Activated CD8-positive, alpha-beta T cell treated with anti-CD3 and anti-CD28 coated beads, Interleukin-2, amount 10 ng/mL, durations not matched to agents 7 days and 5 days (primary cell): Measurements from ENCODE around the gene SLFN14. TPM values are rescaled to one million over a fixed set of nuclear protein-coding genes. Genes with fewer than 3 reads are reported as not detected.

ENCODE experiments used
- ATAC-seq: fragments of 150-1000 bp; cut with Tn5 transposase; one replicate; pipeline ENCODE4 v1.10.0; 2021; ENCODE audit warnings: moderate library complexity
- CTCF ChIA-PET: fragments of 350-600 bp; sonication (Branson Sonifier 250); formaldehyde crosslinking; loops from one replicate; lab custom pipeline; 2021; ENCODE audit warnings: antibody characterized with exemption; lab: Charles Lee
- POLR2A ChIA-PET: fragments of 350-600 bp; sonication (Branson Sonifier 250); formaldehyde crosslinking; loops from one replicate; lab custom pipeline; 2021; ENCODE audit warnings: antibody characterized with exemption; lab: Charles Lee
- DNase-seq: peaks from one replicate; pipeline ENCODE4 v3.0.0-alpha.2; 2020
- H3K27ac Mint-ChIP-seq: one replicate; pipeline ENCODE4 v1.8.0; 2021; ENCODE audit warnings: mild to moderate bottlenecking, mixed read lengths
- H3K27me3 Mint-ChIP-seq: one replicate; pipeline ENCODE4 v1.8.0; 2021; ENCODE audit warnings: low read depth, mixed read lengths
- H3K36me3 Mint-ChIP-seq: one replicate; pipeline ENCODE4 v1.8.0; 2021; ENCODE audit warnings: low read depth, mixed read lengths
- H3K4me1 Mint-ChIP-seq: one replicate; pipeline ENCODE4 v1.8.0; 2021; ENCODE audit warnings: low read depth, mixed read lengths
- H3K4me3 Mint-ChIP-seq: one replicate; pipeline ENCODE4 v1.8.0; 2021; ENCODE audit warnings: mild to moderate bottlenecking, mixed read lengths
- H3K9me3 Mint-ChIP-seq: one replicate; pipeline ENCODE4 v1.8.0; 2022; ENCODE audit warnings: mixed read lengths; ENCODE audit not compliant: insufficient read depth
- total RNA-seq, 2 experiments: library from RNA; stranded (reverse); gene quantifications; one replicate each; pipeline ENCODE4 v1.2.3, GENCODE V29; 2021

SLFN14 gene
- total RNA-seq, result not detected

DNA sequence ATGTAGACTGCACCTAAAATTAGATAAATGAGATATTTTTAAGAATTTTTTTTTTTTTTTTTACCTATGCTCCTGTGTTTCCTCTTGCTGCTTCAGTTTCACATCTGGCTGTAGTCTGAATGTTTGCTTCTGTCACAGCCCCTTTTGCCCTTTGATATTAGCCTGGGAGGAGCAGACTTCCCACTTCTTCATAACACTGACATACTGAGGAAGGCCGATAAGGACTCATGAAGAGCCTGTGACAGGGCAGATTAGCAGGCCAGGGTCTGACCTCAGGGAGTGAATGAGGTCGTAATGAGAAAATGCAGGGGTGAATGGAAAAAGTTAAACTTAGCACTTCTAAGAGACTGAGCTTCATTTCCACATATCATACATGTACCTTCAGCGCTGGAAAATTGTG, at the start of gene SLFN14:
SLFN14 (minus strand) TSS at position 117 of the 400 bp plus-strand sequence. CDS start 2,757 bp downstream, outside the sequence.
- H3K36me3 Mint-ChIP-seq, result no peaks in the 10 kb centered on the region
- no peak within 1 kb of the TSS for H3K27ac Mint-ChIP-seq
- peaks cover 43% of the 10 kb centered on the region for H3K27me3 Mint-ChIP-seq
- H3K4me3 Mint-ChIP-seq, result no peak within 1 kb of the TSS
- ChIA-PET POLR2A (interaction anchor here (1.5 kb wide), 1 partner anchor 18 kb away, joined by 4 read pairs; the partner anchor contains the start of gene PEX12), CTCF (no interaction called here)
- no peaks in the 10 kb centered on the region for H3K9me3 Mint-ChIP-seq
- ATAC-seq (no peak), DNase-seq (no peak)
- H3K4me1 Mint-ChIP-seq, result no peaks in the 10 kb centered on the region

DNA sequence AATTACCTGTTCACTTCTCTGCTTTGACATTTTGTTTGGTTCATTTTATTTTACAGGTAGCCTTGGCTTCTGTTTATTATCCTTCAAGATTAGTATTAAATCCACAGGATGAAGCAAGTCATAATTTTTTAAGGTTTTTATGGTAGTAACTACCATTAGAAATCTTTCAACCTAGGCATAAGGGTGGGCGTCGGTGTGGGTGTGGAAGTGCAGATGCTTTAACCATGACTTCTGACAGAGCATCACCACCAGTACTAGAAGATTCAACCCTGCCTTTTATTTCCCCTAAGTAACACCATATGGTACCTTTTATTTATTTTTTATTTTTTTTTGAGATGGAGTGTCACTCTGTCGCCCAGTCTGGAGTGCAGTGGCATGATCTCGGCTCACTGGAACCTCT, 49.2 kb upstream of the SLFN14 start:
- ATAC-seq (no peak), DNase-seq (no peak)
- Mint-ChIP-seq H3K27ac (no peak overlapping the region), H3K36me3 (peaks cover 45% of the 10 kb centered on the region), H3K9me3 (no peaks in the 10 kb centered on the region), H3K27me3 (no peaks in the 10 kb centered on the region), H3K4me1 (peaks cover 1% of the 10 kb centered on the region), H3K4me3 (no peak overlapping the region)
- ChIA-PET CTCF (no interaction called here), POLR2A (no interaction called here)

DNA sequence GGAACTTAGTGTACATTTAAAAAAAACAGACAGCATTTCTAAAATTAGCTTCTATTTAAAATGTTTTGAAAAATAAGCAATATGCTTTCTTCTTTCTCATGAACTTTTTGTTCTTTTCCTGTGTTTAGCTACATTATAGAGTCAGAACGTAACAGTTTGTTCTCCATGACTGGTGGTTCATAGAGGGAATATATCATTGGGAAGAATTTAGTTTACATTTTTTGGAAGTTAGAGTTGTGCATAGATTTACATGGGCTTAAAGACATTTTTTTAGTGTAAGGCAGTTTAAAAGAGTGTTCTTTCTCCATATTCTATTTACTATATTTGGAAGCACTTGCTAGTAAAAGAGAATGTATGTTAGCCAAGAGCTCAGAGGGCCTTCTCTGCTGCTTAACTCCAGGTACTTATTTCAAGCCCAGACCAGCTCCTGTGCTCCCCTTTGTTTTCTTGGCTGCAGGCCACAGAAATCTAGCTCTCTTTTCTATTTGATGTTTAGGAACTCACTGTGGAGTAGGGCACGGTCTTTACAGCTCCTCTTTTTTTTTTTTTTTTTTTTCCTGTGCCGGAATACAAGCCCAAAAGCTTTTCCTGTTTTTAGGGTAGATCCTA, 46.7 kb upstream of the SLFN14 start:
- Mint-ChIP-seq H3K9me3 (no peaks in the 10 kb centered on the region), H3K4me3 (no peak overlapping the region), H3K4me1 (no peaks in the 10 kb centered on the region), H3K36me3 (peaks cover 51% of the 10 kb centered on the region), H3K27ac (no peak overlapping the region), H3K27me3 (no peaks in the 10 kb centered on the region)
- CTCF ChIA-PET, result interaction anchor here (0.5 to 1.8 kb wide), 8 partner anchors 16 to 295 kb away, joined by 3 to 9 read pairs (median 3); no protein-coding TSS in a partner anchor
- ATAC-seq (no peak), DNase-seq (no peak)
- POLR2A ChIA-PET, result interaction anchor here (0.6 kb wide), 1 partner anchor 82 kb away, joined by 3 read pairs; no protein-coding TSS in a partner anchor

DNA sequence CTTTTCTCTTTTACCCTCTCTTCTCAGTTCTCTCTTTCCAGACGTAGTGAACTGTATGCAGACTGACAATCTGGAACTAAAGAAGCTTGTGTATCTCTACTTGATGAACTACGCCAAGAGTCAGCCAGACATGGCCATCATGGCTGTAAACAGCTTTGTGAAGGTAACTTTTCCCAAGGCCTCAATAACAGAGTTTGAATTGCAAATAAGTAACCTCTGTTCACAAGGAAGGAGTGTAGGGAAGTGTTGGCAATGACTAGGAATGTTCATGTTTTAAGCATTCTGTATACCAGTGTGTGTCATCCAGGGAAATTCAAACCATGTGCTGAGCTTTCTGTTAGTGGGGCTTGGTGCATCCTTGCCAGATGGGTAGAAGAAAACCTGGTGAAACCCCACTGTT, 45.1 kb upstream of the SLFN14 start:
- H3K27ac Mint-ChIP-seq, result no peak overlapping the region
- H3K4me1 Mint-ChIP-seq, result no peaks in the 10 kb centered on the region
- H3K27me3 Mint-ChIP-seq, result no peaks in the 10 kb centered on the region
- ATAC-seq (no peak), DNase-seq (no peak)
- H3K36me3 Mint-ChIP-seq, result peaks cover 51% of the 10 kb centered on the region
- H3K9me3 Mint-ChIP-seq, result no peaks in the 10 kb centered on the region
- POLR2A ChIA-PET, result interaction anchor here (0.5 kb wide), 1 partner anchor 158 kb away, joined by 3 read pairs; no protein-coding TSS in a partner anchor
- no peak overlapping the region for H3K4me3 Mint-ChIP-seq
- CTCF ChIA-PET, result interaction anchor here (1.1 to 1.5 kb wide), 3 partner anchors 8 to 158 kb away, joined by 3 to 6 read pairs (median 3); no protein-coding TSS in a partner anchor

DNA sequence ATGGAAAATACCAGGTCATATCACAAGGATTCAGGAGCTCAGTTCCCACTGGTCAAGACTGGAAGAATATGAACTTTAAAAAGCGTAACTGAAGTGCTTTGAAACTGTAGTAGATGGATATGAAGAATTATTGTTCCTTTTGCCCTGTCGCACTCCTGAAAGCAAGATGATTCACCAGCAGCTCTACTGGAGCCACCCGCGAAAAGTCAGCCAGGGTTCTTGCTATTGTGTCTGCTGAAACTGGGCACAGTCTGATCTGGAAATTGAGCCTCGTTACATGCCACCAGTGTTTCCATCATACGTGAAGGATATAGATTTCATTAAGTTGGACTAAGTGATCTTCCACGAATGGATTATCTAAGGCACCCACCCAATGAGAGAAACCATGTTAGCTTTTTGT, 43.1 kb upstream of the SLFN14 start:
- ATAC-seq (no peak), DNase-seq (no peak)
- no peak overlapping the region for H3K4me3 Mint-ChIP-seq
- no peaks in the 10 kb centered on the region for H3K4me1 Mint-ChIP-seq
- H3K36me3 Mint-ChIP-seq, result peaks cover 54% of the 10 kb centered on the region
- ChIA-PET POLR2A (interaction anchor here (1.5 kb wide), 1 partner anchor 15 kb away, joined by 3 read pairs; no protein-coding TSS in a partner anchor), CTCF (interaction anchor here (3.2 kb wide), 1 partner anchor 10 kb away, joined by 25 read pairs; no protein-coding TSS in a partner anchor)
- no peak overlapping the region for H3K27ac Mint-ChIP-seq
- H3K9me3 Mint-ChIP-seq, result no peaks in the 10 kb centered on the region
- no peaks in the 10 kb centered on the region for H3K27me3 Mint-ChIP-seq

DNA sequence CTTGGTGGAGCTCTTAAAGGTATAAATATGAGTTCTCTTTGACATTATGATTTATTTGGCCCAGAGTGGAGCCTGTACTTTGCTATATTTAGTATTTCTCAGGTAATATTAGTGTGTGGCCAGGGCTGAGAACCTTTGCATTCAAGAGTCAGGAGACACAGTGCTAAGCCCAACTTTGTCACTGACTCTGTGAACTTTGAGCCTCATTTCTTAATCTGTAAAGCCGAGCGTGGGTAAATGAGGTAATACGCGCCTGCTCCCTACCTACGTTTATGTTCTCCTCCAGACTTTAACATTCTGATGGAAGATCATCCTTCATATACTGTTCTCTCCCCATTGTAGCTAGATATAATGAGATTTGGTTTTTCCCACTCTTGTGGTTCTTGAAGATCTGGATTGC, 37.0 kb upstream of the SLFN14 start:
- CTCF ChIA-PET, result interaction anchor here (1.5 kb wide), 1 partner anchor 167 kb away, joined by 4 read pairs; no protein-coding TSS in a partner anchor

DNA sequence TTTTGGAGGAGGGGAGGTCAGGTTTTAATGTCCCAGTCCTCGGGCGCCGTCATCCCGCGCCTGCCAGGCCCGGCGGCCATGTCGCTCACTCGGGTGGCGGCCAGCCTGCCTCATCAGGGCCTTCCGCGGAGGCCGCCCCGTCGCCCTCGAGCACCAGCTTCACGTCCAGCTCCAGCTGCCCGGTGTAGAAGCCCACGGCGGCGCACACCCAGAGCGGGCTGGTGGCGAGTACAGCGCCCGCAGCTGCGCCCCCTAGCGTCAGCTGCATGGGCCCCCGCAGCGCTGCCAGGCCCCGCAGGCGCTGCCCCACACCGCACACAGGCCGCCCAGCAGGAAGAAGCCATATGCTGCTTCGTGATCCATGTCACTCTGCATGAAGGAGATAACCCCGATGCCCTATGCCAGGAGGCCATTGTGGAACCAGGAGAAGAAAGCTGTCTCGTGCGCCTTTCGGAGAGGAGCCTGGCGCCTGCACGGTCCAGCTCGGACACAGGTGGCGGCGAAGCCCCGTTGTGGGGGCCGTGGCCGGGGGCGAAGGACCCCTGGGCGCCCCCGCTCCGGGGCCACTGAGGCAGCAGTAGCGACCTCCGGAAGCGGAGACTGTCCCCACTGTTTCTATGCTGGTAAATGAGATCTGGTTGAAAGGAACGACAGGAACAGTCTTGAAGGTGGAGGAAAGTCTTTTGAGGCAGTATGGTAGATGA, 36.1 kb upstream of the SLFN14 start:
- CTCF ChIA-PET, result interaction anchor here (1.1 to 1.5 kb wide), 3 partner anchors 10 to 167 kb away, joined by 3 to 4 read pairs (median 3); partner anchors contain the start of gene AP2B1
- Mint-ChIP-seq H3K4me3 (no peak overlapping the region), H3K4me1 (peaks cover 5% of the 10 kb centered on the region), H3K27me3 (no peaks in the 10 kb centered on the region), H3K27ac (no peak overlapping the region), H3K36me3 (peaks cover 55% of the 10 kb centered on the region), H3K9me3 (no peaks in the 10 kb centered on the region)
- ATAC-seq (no peak), DNase-seq (no peak)
- POLR2A ChIA-PET, result no interaction called here

More for the DNA sequence above, 37.0 kb upstream of the SLFN14 start:
- no peak overlapping the region for H3K27ac Mint-ChIP-seq
- POLR2A ChIA-PET, result no interaction called here
- ATAC-seq, result no peak
- H3K9me3 Mint-ChIP-seq, result no peaks in the 10 kb centered on the region
- H3K4me3 Mint-ChIP-seq, result no peak overlapping the region
- H3K27me3 Mint-ChIP-seq, result no peaks in the 10 kb centered on the region
- no peak for DNase-seq
- peaks cover 61% of the 10 kb centered on the region for H3K36me3 Mint-ChIP-seq
- H3K4me1 Mint-ChIP-seq, result peaks cover 5% of the 10 kb centered on the region

DNA sequence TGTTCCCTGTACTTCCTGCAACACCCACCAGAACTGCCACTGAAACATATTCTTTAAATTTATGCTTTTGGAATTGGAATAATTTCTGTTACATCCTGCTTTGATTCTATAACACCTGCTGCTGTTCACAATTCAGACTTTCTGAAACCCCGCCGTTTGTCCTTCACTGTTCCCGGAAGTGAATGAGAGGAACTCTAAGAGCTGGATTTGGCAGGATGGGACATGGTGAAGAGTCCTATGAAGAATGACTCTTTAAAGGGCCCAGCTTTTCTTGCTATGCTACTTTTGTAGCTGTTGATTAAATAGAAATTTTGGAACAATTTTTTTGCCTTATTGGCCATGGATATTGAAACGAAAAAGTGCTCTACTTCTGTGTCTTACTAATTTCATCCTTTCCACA, 35.5 kb upstream of the SLFN14 start:
- H3K36me3 Mint-ChIP-seq, result peaks cover 55% of the 10 kb centered on the region

DNA sequence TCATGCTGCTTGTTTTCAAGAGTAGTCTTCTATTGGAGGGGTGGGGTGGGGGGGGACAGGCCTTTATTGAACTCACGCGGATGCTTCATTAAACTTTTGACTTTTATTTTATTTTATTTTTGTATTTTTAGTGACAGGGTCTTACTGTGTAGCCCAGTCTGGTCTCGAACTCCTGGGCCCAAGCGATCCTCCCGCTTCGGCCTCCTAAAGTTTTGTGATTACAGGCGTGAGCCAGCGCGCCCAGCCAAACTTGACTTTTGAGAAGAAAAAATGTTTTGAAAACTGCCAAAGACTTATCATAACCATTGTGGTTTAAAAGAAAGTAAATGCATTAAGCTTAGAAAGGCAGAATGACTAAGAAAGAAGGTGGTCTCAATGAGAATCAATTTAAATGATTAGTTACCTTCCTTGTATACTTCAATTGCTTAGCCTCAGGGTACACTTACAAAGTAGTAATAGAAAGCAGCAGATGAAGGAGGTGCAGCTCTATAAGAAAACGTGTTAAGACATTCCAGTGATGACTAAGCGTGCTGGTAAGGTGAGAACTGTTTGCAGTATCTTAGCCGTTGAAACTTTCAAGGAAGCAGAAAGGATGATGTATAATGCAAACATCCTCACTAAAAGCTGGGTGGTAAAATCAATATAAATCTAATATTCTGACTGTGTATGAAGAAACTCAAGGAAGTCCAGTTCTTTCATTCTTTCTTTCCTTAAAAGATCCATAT, 27.7 kb upstream of the SLFN14 start:
- ATAC-seq, result no peak

More for the DNA sequence above, 35.5 kb upstream of the SLFN14 start:
- Mint-ChIP-seq H3K4me3 (no peak overlapping the region), H3K4me1 (peaks cover 6% of the 10 kb centered on the region), H3K27me3 (no peaks in the 10 kb centered on the region), H3K9me3 (no peaks in the 10 kb centered on the region), H3K27ac (no peak overlapping the region)
- no peak for DNase-seq
- ATAC-seq, result no peak
- ChIA-PET POLR2A (interaction anchor here (1.0 kb wide), 1 partner anchor 223 kb away, joined by 3 read pairs; the partner anchor contains the start of gene SLFN11), CTCF (interaction anchor here (1.0 to 1.2 kb wide), 3 partner anchors 9 to 151 kb away, joined by 3 read pairs; partner anchors contain the start of gene AP2B1)

DNA sequence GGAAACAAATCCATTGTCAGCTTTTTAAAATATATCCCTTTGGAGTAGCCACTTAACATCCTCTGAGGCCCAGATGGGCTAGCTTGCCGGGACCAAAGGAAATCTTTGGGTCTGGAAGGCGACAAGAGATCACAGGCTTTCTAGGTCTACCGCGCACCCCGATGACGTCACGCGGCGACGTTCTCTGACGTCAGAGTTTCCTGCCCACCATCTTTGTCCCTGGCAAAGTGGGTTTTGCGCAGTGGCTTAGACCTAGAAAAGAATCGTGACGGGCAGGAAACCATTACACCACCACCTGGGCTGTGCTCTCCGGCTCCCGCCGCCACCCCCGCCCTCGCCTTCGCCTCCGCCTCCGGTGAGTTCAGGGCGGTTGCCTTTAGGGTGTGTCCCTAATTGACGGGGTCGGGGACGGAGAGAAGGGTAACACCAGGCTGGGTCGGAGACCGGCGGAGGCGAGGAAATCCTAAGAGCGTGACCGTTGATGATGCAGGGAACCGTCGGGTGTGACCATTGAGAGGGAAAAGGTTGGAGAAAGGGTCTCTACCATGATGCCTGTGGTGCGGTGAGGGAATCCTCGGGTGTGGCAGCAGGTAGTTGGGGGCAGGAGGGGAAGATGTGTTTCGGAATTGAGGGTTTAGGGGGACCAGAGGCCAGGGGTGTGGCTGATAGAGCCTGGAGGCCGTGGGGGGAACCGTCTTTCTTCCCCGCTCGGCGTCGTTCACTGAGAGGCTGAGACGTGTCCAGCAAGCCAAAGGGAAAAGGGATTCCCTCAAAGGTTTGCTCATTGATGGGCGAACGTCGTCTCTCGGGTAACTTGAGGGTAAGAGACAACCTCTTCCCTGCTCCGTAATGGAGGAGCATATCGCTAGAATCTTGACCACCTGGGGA, 26.7 kb upstream of the SLFN14 start, which contains the start of gene AP2B1:
AP2B1 (plus strand) TSS at position 249 of the 888 bp plus-strand sequence. CDS start 6,709 bp downstream, outside the sequence.
- H3K4me3 Mint-ChIP-seq, result peak within 1 kb of the TSS; percentile 89
- DNase-seq, result peak; percentile 97
- no peaks in the 10 kb centered on the region for H3K9me3 Mint-ChIP-seq
- POLR2A ChIA-PET, result interaction anchor here (0.6 to 4.2 kb wide), 10 partner anchors 10 to 507 kb away, joined by 3 to 106 read pairs (median 4); partner anchors contain the start of genes PEX12, SLFN12L and TAF15
- H3K4me1 Mint-ChIP-seq, result peaks cover 29% of the 10 kb centered on the region
- peaks cover 12% of the 10 kb centered on the region for H3K27me3 Mint-ChIP-seq
- peaks cover 6% of the 10 kb centered on the region for H3K36me3 Mint-ChIP-seq
- peak; percentile 99 for ATAC-seq
- peak within 1 kb of the TSS; percentile 96 for H3K27ac Mint-ChIP-seq
- CTCF ChIA-PET, result interaction anchor here (0.7 to 2.6 kb wide), 7 partner anchors 9 to 274 kb away, joined by 3 to 17 read pairs (median 6); partner anchors contain the start of genes PEX12, SLFN12L and TAF15

More for the DNA sequence above, 27.7 kb upstream of the SLFN14 start:
- ChIA-PET CTCF (interaction anchor here (0.7 to 2.6 kb wide), 10 partner anchors 10 to 224 kb away, joined by 3 to 15 read pairs (median 6); partner anchors contain the start of genes PEX12 and TAF15), POLR2A (interaction anchor here (0.6 to 4.2 kb wide), 9 partner anchors 11 to 374 kb away, joined by 3 to 106 read pairs (median 5); partner anchors contain the start of genes PEX12, SLFN12L and TAF15)
- no peak for DNase-seq
- H3K9me3 Mint-ChIP-seq, result no peaks in the 10 kb centered on the region
- H3K36me3 Mint-ChIP-seq, result peaks cover 8% of the 10 kb centered on the region
- peaks cover 11% of the 10 kb centered on the region for H3K27me3 Mint-ChIP-seq
- peak overlapping the region; percentile 89 for H3K4me3 Mint-ChIP-seq
- H3K4me1 Mint-ChIP-seq, result peaks cover 31% of the 10 kb centered on the region
- H3K27ac Mint-ChIP-seq, result peak overlapping the region; percentile 96
